NCI-H1436 (cell line): ENCODE measurements around the gene CHN2.

ENCODE experiments used
- DNase-seq: peaks from one replicate; lab custom pipeline; 2025; lab: John Stamatoyannopoulos, UW

Gene CHN2

DNA sequence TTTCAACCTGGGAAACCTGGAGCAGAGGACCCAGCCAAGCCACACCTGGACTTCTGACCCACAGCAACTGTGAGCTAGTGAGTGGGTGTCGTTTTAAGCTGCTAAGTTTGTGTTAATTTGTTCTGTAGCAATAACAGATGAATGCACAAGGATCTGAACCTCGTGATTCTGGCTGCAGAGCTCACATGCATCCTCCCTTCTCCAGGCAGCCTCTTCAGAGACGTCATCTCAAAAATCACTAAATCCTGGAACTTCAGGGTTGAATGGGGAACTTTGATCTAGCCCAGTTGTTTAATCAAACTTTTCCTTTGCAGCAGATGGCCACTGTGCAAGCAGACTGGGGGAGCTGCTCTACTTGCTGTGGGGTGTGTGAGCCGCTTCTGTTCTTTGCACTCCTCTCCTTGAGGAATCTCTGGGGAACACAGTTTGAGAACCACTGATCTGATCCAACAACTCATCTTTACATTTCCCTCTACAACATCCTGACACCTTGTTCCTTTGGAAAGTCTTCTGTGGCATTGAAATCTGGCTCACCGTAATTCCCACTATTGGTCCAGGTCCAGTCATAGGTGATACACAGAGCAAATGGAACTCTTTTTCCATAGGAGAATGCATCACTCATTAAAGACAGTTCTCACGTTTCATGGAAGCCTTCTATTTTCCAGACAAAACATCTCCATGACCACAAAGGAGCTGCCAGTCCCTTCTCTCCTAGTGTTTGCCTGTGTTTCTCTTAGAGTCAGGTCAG lies 90.3 kb downstream of the CHN2 start:
- no peak for DNase-seq

DNA sequence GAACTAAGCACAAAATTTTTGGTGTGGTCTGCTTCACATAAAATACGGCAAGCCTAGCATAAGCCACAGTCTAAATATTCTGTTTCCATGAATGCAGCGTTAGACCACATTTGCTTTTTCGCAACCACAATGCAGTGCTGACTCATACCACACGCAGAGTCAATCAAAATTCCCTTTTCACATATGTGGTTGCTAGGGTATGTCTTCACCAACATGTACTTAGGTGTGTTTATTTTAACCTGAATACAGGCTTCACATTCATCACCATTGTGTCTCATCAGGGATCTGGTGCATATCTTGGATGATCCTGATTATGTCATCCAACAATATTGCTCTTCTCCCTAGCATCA lies 90.8 kb downstream of the CHN2 start:
- no peak for DNase-seq

DNA sequence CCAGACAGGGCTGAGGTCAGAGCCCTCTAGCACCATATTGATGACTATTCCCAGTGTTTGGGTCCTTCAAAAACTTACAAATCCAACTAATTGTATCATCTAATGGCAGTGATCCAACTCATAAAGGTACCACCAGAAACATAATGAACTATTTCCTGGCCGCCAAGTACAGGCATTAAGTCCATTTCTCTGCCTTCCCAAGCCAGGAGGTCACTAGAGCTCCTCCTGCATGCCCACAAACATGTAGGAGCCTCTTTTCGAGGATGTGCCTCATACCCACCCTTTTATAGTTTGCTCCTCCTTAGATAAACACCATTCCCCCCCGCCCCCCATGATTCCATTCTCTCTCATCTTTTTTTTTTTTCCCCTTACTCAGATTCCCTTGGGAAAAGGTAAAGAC lies 91.3 kb downstream of the CHN2 start:
- no peak for DNase-seq

DNA sequence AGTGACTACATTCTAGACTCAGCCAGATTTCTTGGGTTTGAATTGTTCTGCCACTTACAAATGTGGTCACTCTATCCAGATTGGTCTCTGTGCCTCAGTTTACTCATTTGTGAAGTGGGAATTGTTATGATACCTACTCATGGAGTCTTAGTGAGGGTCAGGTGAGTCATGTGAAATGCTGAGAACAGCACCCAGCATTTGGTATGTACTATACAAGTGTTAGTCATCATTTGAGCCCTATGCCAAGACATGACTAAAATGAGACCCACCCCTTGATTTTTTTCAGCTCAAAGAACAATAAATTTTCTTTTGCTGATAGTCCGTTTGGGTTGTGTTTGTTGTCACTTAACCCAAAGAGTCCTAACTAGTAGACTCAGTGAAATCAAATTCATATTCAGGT lies 92.8 kb downstream of the CHN2 start:
- no peak for DNase-seq

DNA sequence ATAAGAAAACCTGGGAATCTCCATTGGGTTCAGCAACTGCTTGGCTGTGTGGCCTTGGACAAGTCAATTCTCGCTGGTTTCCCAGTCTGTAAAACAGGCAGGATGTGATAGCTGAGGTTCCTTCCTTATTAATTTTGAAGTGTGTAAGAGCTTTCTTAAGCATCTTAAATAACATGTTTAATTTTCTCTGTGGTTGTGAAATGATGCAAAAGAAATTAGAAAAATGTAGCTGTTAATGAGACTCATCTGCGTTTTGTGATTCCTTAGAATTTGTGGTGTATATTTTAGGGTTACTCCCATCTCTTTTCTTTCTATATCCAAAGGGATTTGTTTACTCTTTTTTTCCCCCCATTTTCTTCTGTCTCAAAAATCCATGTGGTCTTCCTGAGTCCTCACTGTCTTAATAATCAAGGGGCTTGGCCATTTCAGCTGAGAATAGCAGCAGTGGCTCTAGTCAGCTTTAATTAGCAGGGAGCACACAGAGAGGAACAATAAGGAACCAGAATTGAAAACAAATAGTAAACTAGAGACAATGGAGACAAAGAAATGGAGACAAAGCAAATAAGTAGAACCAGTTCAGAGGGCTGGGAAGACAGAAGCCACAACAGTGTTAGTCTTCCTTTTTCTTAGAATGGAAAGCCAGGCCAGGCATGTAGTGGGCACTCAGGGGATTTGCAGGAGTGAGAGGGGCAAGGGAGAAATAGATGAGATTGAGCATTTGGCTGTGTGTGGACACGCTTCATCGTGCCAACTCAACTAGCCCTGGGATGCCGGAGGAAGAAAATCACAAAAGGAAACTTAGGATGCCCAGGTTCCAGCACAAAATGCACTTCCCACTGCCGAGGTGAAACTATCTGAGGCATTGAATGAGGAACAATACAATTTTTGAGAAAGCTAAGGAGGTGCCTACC lies 93.9 kb downstream of the CHN2 start:
- DNase-seq = no peak

DNA sequence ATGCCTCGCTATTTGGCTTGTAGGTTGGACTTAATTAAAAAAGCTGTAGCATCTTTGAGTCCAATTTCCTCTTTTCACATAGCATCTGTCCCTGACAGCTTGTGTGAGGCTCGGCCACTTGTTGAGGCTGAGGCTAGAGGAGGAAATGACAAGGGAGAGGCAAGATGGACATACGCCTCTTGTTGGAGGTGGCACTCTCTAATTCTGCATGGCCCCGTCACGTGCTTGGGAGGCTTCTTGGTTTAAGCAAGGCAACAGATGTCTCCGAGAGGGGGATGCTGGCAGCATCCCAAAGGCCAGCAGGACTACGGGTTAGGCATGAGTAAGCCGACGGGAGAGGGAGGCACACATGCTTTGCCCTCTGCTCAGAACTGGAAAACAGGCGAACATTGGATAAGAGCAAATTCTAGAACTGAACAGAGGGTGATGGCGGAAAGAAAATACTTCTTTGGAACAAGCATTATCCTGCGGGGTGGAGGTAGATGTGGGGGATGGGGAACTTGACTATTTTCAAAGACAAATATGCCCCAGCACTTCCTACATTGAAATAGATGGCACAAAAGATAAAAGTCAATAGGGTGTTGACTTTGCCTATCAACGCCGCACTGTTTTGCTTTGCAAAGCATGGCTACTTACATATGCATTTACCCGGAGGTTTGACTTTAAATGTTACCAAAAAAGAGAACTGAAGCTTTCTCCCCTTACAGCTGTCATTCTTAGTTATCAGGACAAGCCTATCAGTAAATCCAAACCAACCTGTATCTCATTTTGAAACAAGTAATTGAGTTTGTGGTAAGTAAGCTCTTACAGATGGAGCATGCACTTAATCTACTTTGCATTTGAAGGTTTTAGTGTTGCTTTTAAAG lies 94.8 kb downstream of the CHN2 start:
- DNase-seq = no peak

DNA sequence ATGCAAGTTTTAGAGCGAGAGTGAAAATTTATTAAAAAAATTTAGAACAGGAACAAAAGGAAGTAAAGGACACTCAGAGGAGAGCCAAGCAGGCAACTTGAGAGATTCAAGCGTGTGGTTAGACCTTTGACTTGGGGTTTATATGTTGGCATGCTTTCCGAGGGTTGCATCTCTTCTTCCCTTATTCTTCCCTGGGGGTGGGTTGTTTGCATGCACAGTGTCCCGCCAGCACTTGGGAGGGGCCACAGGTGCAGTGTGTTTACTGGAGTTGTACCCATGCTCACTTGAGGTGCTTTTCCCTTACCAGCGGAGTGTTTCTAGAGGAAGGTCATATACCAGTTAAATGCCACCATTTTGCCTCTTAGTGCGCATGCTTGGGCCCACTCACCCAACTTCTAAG lies 96.3 kb downstream of the CHN2 start:
- no peak for DNase-seq

DNA sequence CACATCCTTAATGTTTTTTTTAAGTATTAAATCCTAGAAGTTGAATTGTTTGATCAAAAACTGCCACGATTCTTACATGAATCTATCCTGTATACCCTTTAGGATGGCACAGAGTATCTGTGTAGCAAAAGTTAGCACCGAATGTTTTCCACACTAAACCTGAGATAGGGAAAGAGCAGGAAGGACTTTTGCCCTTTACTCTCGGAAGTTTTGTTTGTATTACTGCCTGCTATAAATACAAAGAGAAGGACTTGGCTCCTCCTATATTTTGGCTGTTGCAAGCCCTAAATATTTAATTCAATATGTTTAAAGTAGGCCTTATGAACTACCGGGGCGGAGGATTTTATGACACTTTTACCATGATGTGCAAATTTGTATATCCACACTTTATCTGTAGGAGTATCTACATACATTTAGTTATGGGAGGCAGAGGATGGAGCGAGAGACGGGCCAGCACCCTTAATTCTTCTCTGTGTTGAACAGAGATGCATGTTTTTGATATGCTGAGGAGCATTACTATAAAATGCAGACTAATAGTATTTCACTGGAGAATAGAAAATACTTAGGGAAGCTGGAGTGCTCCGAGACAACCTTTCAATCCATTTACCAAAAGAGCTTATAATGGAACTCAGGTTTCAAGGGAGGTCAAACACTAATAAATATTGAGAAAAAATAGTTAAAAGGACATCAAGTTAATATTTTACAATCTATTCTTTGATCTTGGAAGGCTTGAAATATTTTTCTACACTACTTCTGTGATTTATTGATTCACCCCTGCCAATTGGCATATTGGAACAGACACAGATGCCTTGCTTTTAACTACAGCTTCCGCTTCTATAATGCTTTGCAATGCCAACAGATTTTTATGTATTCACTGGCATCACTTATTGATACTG lies 97.4 kb downstream of the CHN2 start:
- no peak for DNase-seq

DNA sequence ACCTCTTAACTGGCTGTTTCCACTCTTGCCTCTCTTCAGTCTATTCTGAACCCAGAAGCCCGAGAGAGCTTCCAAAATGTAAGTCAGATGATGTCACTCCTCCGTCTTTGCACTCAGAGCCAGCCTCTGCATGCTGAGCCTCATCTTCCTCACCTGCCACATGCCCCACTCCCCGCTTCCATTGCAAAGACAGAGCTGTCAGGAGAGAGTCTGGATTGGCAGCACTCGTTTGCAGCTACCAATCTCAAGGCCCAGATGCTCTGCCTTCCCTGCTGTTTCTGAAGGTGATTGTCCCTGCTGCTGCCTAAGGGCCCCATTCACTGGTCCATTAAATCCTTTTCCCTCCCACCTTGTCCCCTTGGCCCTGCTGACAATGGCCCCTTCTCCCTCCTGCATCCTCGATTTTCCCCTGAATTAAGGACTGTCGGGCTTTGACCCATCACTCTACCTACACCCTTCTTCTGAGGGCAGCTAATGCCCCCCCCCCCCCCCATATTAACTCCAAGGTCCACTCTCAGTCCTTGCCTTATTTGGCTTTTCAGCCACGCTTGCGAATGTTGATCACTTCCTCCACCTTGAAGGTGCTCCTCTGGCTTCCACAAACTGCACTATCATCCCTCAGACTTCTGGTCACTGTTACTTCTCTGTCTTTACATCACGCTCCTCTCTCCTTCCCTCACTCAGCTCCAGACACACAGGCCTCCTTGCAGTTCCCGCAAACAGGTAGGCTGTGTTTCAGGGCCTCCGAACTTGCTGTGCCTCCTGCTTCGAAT lies 98.5 kb downstream of the CHN2 start:
- no peak for DNase-seq

DNA sequence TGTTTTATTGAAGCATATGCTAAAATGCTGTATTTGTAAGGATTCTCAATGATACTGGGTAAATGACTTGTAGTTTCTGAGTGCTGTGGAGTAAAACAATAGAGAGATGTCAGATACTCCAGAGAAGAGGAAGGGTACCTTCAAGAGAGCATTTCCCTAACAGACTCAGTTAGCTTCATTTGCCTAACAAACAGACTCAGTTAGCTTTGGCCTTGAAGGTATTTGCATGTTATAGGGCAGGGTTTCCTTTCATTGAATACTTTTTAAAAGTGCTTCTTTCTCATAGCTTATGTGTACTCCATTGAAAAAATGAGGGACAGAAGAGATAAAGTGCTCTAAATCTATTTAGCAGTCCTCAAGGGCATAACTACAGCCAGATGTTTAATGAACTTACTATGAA lies 101.8 kb downstream of the CHN2 start:
- DNase-seq = no peak

DNA sequence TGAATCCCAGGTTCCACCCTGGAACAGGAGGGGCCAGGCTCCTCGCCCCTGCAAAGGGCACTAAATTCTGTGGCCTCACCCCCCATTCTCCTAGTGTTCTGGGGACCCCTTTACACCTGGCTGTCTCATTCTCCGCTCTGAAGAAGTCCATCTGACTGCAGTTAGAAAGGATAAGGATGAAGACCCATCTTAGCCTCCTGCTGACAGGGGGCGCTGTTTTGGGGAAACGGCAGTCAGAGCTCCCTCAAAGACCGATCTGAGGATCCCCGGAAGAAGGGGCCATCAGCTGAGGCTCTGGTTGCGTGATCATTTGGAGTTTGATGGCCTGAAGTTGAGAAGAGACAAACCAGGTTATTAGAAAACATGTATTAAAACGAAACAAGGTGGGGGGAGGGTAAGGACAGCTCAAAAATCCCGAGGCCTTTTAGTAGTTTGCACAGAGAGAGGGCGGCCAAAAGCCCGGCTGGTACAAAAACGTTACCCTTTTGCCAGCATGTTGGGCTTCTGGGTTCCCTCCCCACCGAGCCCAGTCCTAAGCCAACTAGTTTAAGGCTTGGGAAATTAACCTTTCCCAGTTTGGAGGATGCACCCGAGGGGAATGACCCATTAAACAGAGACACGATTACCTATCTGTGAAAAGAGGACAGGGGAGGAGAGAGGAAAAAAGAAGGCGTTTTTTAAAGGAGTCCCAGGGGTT lies 102.8 kb downstream of the CHN2 start:
- DNase-seq = peak; percentile 28

DNA sequence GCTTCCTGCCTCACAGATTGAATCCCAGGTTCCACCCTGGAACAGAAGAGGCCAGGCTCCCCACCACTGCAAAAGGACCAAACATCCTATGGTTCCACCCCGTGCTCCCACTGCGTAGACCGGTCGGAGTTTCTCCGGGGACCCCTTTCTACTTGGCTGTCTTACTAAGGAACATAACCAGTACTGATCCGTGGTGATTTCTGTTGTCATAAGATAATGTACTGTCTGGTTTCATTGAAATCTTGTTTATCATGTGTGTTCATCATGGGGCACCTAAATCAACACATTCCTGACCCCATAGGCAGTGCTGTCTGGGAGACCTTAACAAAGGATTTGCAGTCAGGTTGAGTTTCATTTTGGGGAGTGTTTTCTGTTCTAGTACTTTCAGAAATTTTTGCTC lies 104.5 kb downstream of the CHN2 start:
- DNase-seq = no peak

DNA sequence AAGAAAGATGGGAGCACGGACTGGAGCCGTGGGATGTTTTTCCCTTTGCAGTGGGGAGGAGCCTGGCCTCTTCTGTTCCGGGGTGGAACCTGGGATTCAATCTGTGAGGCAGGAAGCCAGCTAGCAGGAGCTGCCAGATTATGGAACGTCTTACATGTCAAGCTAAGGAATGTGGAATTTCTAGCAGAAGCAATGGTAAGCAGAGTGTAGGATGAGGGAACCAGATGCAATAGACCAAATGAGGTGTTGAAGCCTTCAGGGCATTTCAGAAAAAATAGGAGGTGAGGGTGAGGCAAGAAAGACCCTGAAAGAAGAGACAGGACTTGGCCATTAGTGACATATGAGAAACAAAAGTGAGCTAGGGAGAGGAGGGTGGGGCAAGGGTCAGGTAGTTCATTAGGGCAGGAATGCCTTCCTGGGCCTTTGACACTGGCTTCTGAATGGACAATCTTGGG lies 105.5 kb downstream of the CHN2 start:
- no peak for DNase-seq

DNA sequence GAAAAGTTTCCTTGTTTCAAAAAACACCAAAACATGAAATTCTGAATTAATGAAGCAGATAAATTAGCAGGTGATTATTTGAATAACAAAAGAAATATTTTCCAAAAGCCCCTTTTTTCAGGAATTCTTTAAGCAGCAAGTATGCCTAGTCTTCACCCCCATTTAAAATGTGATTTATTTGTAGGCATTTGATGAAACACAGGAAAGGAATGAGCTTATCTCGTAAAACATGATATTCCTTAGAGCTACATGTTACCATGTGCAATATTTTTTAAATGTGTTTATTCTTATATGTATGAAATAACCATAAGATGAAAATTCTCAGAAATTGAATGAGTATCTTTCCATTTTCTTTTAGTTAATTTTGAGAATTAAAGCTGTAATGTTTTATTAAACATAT lies 106.1 kb downstream of the CHN2 start:
- no peak for DNase-seq

DNA sequence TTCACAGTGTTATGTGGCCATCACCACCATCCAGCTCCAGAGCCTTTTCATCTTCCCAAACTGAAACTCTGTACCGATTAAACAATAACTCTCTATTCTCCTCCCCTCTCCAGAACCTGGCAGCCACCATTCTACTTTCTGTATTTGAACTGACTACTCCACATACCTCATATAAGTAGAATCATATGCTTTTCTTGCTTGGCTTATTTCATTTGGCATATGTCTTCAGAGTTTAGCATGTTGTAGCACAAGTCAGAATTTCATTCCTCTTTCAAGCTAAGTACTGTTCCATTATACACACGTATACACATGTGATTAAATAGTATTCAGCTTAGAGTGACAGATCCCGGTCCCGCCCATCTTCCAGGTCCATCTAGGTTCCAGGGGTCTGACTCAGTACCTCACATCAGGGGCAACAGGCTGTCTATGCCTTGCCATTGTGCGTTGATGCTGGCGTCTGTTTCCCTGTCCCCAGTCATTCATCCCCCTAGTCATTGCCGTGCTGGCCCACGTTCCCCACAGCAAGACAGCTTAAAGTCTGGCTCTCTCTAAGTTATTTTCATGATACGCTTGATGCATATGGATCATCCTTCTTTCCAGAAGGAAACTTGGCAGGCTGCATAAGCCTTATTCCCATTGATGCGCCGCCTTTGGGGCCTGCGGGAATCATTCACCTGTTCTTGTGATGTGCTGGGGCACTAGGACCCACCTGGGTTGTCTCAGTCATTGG lies 108.3 kb downstream of the CHN2 start:
- DNase-seq = no peak

DNA sequence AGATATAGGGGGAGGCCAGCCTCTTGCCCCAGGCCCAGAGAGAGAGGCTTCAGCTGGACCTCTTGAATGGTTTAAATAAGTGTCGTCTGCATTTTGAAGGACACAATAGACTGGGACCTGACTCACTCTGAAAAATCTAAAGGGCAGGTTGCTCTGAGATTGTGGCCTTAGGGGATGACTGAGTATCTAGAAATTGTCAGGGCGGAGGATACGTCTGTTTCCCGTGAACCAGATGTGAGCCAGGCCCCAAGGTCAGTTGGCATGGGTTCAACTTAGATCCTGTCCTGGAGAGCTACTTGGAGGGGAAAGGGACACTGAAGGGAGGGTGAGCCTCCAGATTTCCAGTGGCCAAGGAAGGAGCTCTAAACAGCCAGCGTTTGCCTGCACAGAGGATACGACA lies 110.2 kb downstream of the CHN2 start:
- no peak for DNase-seq

DNA sequence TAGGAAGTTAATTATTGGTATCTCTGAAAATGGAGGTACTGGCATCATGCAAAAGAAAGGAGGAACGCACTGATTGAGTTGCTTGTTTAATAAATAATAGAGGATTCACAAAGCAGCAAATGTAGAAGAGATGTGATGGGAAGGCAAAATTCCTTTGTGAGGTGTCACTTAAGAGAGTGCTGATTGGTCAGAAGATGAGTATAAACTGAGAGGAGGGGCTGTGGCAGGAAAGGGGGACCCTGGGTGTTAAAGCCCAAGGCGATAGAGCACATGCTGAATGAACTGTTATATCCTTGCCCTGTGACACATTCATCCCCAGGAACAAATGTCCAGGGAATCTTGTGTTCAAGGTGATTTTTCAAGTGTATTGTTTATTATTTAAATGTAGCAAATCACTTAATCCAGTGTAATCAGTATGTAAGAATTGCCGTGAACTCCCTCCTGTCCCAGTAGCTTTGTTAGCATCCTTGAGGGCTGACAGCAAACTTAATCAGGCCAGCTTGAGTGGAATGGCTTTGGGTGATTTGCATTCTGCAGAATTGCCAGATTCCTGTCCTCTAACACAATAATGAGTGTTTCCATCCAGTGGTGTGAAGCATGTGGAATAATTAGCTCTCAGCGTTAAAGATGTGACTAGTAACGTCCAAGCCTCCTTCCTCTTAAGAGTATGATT lies 111.9 kb downstream of the CHN2 start:
- DNase-seq = no peak

DNA sequence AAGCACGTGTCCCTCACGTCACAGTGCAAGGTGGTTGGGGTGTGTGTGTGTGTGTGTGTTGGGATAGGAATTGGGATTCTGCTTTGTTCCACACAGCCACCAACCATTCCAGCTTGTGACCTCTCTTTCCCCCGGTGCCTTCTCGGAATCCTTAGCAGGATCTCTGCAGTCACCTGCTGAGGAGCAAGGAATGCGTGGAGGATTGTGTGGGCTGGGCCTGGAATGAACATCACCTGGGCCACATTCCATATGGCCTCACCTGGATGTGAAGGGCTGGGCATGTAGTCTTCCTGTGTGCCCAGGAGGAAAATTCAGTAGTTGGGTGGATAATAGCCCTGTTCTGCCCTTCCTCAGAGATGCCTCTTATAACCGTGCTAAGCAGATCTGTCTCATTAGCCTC lies 113.8 kb downstream of the CHN2 start:
- no peak for DNase-seq
